ENCODE measurements around the gene SOST. TPM values are rescaled to one million over a fixed set of nuclear protein-coding genes. Genes with fewer than 3 reads are reported as not detected.

The SOST gene
- total RNA-seq, 1 donor from 2014 or later, result not detected

- no peak for DNase-seq (ENCODE audit: missing footprints)
- no peak for ATAC-seq
- intact Hi-C loops (cut with DNase I), result no loop called here
Observed at GRCh38 chr17:43757171-43757660, 1.4 kb downstream of the SOST start.

- intact Hi-C loops (cut with DNase I), result no loop called here
- no peak for DNase-seq (ENCODE audit: missing footprints)
- no peak for ATAC-seq
Observed at GRCh38 chr17:43756201-43756600, 2.4 kb downstream of the SOST start.

- intact Hi-C loops (cut with DNase I), result no loop called here
- DNase-seq (ENCODE audit: missing footprints) (peak; percentile 72), ATAC-seq (no peak)
Observed at GRCh38 chr17:43755389-43755875, 3.2 kb downstream of the SOST start.

GRCh38 chr17:43754947-43755346 lies 3.6 kb downstream of the SOST start:
- no peak for ATAC-seq
- intact Hi-C loops (cut with DNase I), result no loop called here
- DNase-seq (ENCODE audit: missing footprints), result no peak

- no peak for DNase-seq (ENCODE audit: missing footprints)
- ATAC-seq, result no peak
- intact Hi-C loops (cut with DNase I), result no loop called here
Observed at GRCh38 chr17:43753493-43754129, 5.0 kb downstream of the SOST start.

- DNase-seq (ENCODE audit: missing footprints) (no peak), ATAC-seq (no peak)
- intact Hi-C loops (cut with DNase I), result no loop called here
Observed at GRCh38 chr17:43750153-43750552, 8.4 kb downstream of the SOST start.

GRCh38 chr17:43745541-43745940 lies 13.1 kb downstream of the SOST start:
- intact Hi-C loops (cut with DNase I), result no loop called here
- DNase-seq (ENCODE audit: missing footprints) (no peak), ATAC-seq (no peak)

GRCh38 chr17:43741636-43742035 lies 17.0 kb downstream of the SOST start:
- intact Hi-C loops (cut with DNase I), result no loop called here
- ATAC-seq (no peak), DNase-seq (ENCODE audit: missing footprints) (no peak)

- no peak for DNase-seq (ENCODE audit: missing footprints)
- ATAC-seq, result no peak
Observed at GRCh38 chr17:43740541-43740940, 18.1 kb downstream of the SOST start.

GRCh38 chr17:43737722-43738121 lies 20.9 kb downstream of the SOST start:
- no peak for ATAC-seq
- intact Hi-C loops (cut with DNase I), result no loop called here
- DNase-seq (ENCODE audit: missing footprints), result no peak

More at GRCh38 chr17:43740541-43740940, 18.1 kb downstream of the SOST start:
- intact Hi-C loops (cut with DNase I), result no loop called here

- intact Hi-C loops (cut with DNase I), result no loop called here
- DNase-seq (ENCODE audit: missing footprints) (no peak), ATAC-seq (no peak)
Observed at GRCh38 chr17:43736389-43736788, 22.2 kb downstream of the SOST start.

GRCh38 chr17:43734376-43734775 lies 24.2 kb downstream of the SOST start:
- ATAC-seq (peak; percentile 57), DNase-seq (ENCODE audit: missing footprints) (no peak)
- intact Hi-C loops (cut with DNase I), result no loop called here

GRCh38 chr17:43733956-43734355 lies 24.6 kb downstream of the SOST start:
- ATAC-seq (no peak), DNase-seq (ENCODE audit: missing footprints) (no peak)
- intact Hi-C loops (cut with DNase I), result no loop called here

- DNase-seq (ENCODE audit: missing footprints), result no peak
- intact Hi-C loops (cut with DNase I), result no loop called here
- ATAC-seq, result no peak
Observed at GRCh38 chr17:43732958-43733357, 25.6 kb downstream of the SOST start.

- intact Hi-C loops (cut with DNase I), result no loop called here
- DNase-seq (ENCODE audit: missing footprints), result no peak
- ATAC-seq, result no peak
Observed at GRCh38 chr17:43728081-43728480, 30.5 kb downstream of the SOST start.

- no peak for DNase-seq (ENCODE audit: missing footprints)
Observed at GRCh38 chr17:43723697-43724359, 34.8 kb downstream of the SOST start.

GRCh38 chr17:43722870-43723665 lies 35.5 kb downstream of the SOST start:
- DNase-seq (ENCODE audit: missing footprints) (no peak), ATAC-seq (no peak)
- intact Hi-C loops (cut with DNase I), result no loop called here

More at GRCh38 chr17:43723697-43724359, 34.8 kb downstream of the SOST start:
- intact Hi-C loops (cut with DNase I), result no loop called here
- no peak for ATAC-seq

GRCh38 chr17:43722269-43722619 lies 36.3 kb downstream of the SOST start:
- DNase-seq (ENCODE audit: missing footprints) (no peak), ATAC-seq (no peak)
- intact Hi-C loops (cut with DNase I), result no loop called here

- no peak for DNase-seq (ENCODE audit: missing footprints)
- intact Hi-C loops (cut with DNase I), result no loop called here
- no peak for ATAC-seq
Observed at GRCh38 chr17:43721537-43722268, 36.9 kb downstream of the SOST start.

Measured in Right ventricle myocardium inferior (tissue), 1 donor.